HepG2 (cell line): Measurements from ENCODE around the gene EEF2. TPM values are rescaled to one million over a fixed set of nuclear protein-coding genes. Genes with fewer than 3 reads are reported as not detected.
A peak's percentile ranks its signal among the peaks of the same experiment; 100 is the strongest.

ENCODE experiments used
- ATF4 ChIP-seq, 2 experiments: fragments of 450-650 bp in 1 of 2; sonication (generic) in 1 of 2; formaldehyde crosslinking; IDR thresholded peaks; 2 replicates each; pipeline versions ENCODE4 v1.5.0 to v1.8.0; 2020 to 2022; ENCODE audit warnings: mild to moderate bottlenecking in 1 of 2, missing genetic modification reagents in 1 of 2
- CC2D1A ChIP-seq: sonication (generic); formaldehyde crosslinking; IDR thresholded peaks from 2 replicates; pipeline ENCODE4 v1.8.1; 2023; ENCODE audit warnings: mild to moderate bottlenecking, missing genetic modification reagents
- IRF9 ChIP-seq: sonication (generic); formaldehyde crosslinking; IDR thresholded peaks from 2 replicates; pipeline ENCODE4 v1.8.0; 2022; ENCODE audit warnings: missing genetic modification reagents, mild to moderate bottlenecking, borderline replicate concordance
- IRX3 ChIP-seq: sonication (generic); formaldehyde crosslinking; IDR thresholded peaks from 2 replicates; pipeline ENCODE4 v1.8.1; 2023; ENCODE audit warnings: mild to moderate bottlenecking, low read depth, missing genetic modification reagents, borderline replicate concordance
- KLF15 ChIP-seq: sonication (generic); formaldehyde crosslinking; IDR thresholded peaks from 2 replicates; pipeline ENCODE4 v1.8.1; 2023; ENCODE audit warnings: borderline replicate concordance, mild to moderate bottlenecking, inconsistent platforms, missing genetic modification reagents, mixed read lengths
- LCORL ChIP-seq, 2 experiments: fragments of 450-650 bp in 1 of 2; sonication (generic) in 1 of 2; formaldehyde crosslinking in 1 of 2; IDR thresholded peaks; 2 replicates each; pipeline versions ENCODE4 v1.5.0 to v1.6.1; 2017 to 2020; ENCODE audit warnings: antibody characterized with exemption in 1 of 2, missing genetic modification reagents in 1 of 2
- PRDM15 ChIP-seq: sonication (generic); formaldehyde crosslinking; IDR thresholded peaks from 2 replicates; pipeline ENCODE4 v1.4.0; 2020; ENCODE audit warnings: missing genetic modification reagents
- RBFOX2 ChIP-seq: fragments of 200-400 bp; formaldehyde crosslinking; IDR thresholded peaks from 2 replicates; pipeline ENCODE4 v1.6.1; 2017; ENCODE audit warnings: low read depth, mild to moderate bottlenecking, low read length
- SMYD3 ChIP-seq: sonication (generic); formaldehyde crosslinking; IDR thresholded peaks from 2 replicates; pipeline ENCODE4 v1.8.1; 2023; ENCODE audit warnings: mild to moderate bottlenecking, missing genetic modification reagents
- TAF15 ChIP-seq: fragments of 200-400 bp; formaldehyde crosslinking; IDR thresholded peaks from one replicate; pipeline ENCODE4 v1.6.1; 2018; ENCODE audit warnings: mild to moderate bottlenecking, low read depth, low read length; ENCODE audit not compliant: poor library complexity, severe bottlenecking
- ZNF407 ChIP-seq: sonication (generic); formaldehyde crosslinking; IDR thresholded peaks from one replicate; pipeline ENCODE4 v1.5.1; 2020; ENCODE audit warnings: mild to moderate bottlenecking, missing genetic modification reagents; ENCODE audit errors: not compliant biosample characterization
- ZNF557 ChIP-seq: sonication (generic); formaldehyde crosslinking; IDR thresholded peaks from 2 replicates; pipeline ENCODE4 v1.4.0; 2020; ENCODE audit warnings: missing genetic modification reagents
- ZNF781 ChIP-seq: sonication (generic); formaldehyde crosslinking; IDR thresholded peaks from 2 replicates; pipeline ENCODE4 v1.5.1; 2020; ENCODE audit warnings: borderline replicate concordance, mild to moderate bottlenecking, missing genetic modification reagents; ENCODE audit errors: not compliant biosample characterization
- polyA plus RNA-seq, 8 experiments: library from polyadenylated mRNA; depleted of rRNA in 3 of 8; stranded (reverse) in 7 of 8; unstranded in 1 of 8; fragments of >200 nt; fragmentation: Illumina TruSeq in 4 of 8; extraction: Trizol in 4 of 8; gene quantifications; 2 replicates each; pipeline versions ENCODE4 v1.2.1 to v1.2.3, GENCODE V29; 2011 to 2016; ENCODE audit warnings: low read depth in 4 of 8, missing spikeins in 1 of 8, mixed read lengths in 1 of 8; ENCODE audit not compliant: insufficient read depth in 1 of 8
- total RNA-seq, 5 experiments: library from RNA; depleted of rRNA; stranded (reverse); fragments of >200 nt; fragmentation: Illumina TruSeq; extraction: Trizol; gene quantifications; 2 replicates each; pipeline ENCODE4 v1.2.3, GENCODE V29; 2016; ENCODE audit warnings: low read depth in 1 of 5

The EEF2 gene
- total and polyA plus RNA-seq, 2 of the 13 experiments (the other 11 are each of a cell fraction or from before 2014, with no cell fraction given) = 1,441 to 1,777 TPM

GRCh38 chr19:3970808-3971598 lies 14.3 kb downstream of the EEF2 start, which contains the start of gene DAPK3 (continued):
- no peak; a peak in 1 of 4 replicates for TF ChIP-seq ATF4 (CRISPR knock-in tag; IDR thresholded peaks at IDR 0.05)
- TF ChIP-seq PRDM15 = no peak
- no peak for TF ChIP-seq ZNF407 (CRISPR knock-in tag)
- no peak for TF ChIP-seq IRX3
- TF ChIP-seq LCORL (IDR thresholded peaks at IDR 0.05) = no peak
- no peak; the same call in 1 of the 2 replicates for TF ChIP-seq LCORL (CRISPR knock-in tag; IDR thresholded peaks at IDR 0.05)
- no peak for TF ChIP-seq KLF15 (CRISPR knock-in tag)
- TF ChIP-seq RBFOX2 = peak; percentile 78
- TF ChIP-seq SMYD3 (CRISPR knock-in tag) = no peak
- TF ChIP-seq ZNF557 (CRISPR knock-in tag) = no peak
- TF ChIP-seq CC2D1A = no peak
- 0 out of 2 replicates have a peak, but pooled peaks have one; percentile 20 for TF ChIP-seq IRF9 (CRISPR knock-in tag)
- TF ChIP-seq TAF15 = no peak
- no peak for TF ChIP-seq ZNF781 (CRISPR knock-in tag)
